ENCODE results near the gene FAM53C.

DNA sequence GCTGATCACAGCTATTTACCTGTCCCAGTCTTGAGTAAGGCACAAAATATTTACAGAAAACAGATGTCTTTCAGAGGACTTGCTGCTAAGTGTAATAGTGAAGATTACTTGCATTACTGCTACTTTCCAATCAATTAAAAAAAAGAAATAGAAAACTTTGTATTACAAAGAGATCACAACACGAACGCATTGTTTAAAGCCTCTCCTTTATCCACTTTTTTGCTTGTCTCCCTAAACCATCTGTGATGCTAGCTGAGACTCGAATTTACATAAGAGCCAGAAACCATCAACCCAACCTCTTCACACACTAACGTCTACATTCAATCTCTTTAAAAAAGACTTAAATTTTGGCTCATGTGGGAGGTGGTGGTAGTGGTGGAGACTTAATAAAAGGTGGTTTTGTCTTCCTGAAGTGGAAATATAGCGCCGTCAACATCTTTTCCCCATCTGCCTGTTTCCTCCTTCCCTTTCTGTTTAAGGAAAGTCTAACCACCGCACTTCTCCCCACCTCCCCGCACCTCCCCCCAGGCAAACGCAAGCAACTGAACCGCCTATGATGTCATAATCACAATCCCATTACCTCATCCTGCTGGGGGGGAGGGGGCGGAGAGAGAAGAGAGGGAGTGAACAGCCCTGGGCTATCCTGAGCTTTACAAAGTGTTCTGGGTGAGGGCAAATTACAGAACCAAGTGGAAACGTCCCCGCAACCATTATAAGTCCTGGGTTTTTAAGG is 948 bp upstream of the FAM53C start:
- TF ChIP-seq, protein P1, sequence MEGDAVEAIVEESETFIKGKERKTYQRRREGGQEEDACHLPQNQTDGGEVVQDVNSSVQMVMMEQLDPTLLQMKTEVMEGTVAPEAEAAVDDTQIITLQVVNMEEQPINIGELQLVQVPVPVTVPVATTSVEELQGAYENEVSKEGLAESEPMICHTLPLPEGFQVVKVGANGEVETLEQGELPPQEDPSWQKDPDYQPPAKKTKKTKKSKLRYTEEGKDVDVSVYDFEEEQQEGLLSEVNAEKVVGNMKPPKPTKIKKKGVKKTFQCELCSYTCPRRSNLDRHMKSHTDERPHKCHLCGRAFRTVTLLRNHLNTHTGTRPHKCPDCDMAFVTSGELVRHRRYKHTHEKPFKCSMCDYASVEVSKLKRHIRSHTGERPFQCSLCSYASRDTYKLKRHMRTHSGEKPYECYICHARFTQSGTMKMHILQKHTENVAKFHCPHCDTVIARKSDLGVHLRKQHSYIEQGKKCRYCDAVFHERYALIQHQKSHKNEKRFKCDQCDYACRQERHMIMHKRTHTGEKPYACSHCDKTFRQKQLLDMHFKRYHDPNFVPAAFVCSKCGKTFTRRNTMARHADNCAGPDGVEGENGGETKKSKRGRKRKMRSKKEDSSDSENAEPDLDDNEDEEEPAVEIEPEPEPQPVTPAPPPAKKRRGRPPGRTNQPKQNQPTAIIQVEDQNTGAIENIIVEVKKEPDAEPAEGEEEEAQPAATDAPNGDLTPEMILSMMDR (IDR thresholded peaks at IDR 0.05) = no peak
- no peak for TF ChIP-seq POLR2A (IDR thresholded peaks at IDR 0.05)
